HepG2 (cell line): ENCODE results near the gene NTF3.

Source experiments
- CBX2 ChIP-seq, 2 experiments: fragments of 200-600 bp in 1 of 2; sonication (generic); formaldehyde crosslinking in 1 of 2; IDR thresholded peaks; 2 replicates each; pipeline versions ENCODE4 v1.7.0 to v1.8.1; 2018 to 2022; ENCODE audit warnings: low read depth in 2 of 2, low read length in 1 of 2, mild to moderate bottlenecking in 1 of 2, missing genetic modification reagents in 1 of 2
- ZFYVE20 ChIP-seq: sonication (generic); formaldehyde crosslinking; IDR thresholded peaks from 2 replicates; pipeline ENCODE4 v1.8.0; 2023; ENCODE audit warnings: low read depth, mild to moderate bottlenecking, moderate library complexity, missing genetic modification reagents, borderline replicate concordance

GRCh38 chr12:5407034-5407856, 24.7 kb upstream of the NTF3 start:
- TF ChIP-seq CBX2 (IDR thresholded peaks at IDR 0.05; ENCODE audit: low read depth, low read length), result no peak
- no peak for TF ChIP-seq CBX2 (CRISPR knock-in tag; IDR thresholded peaks at IDR 0.05; ENCODE audit: low read depth)
- no peak for TF ChIP-seq ZFYVE20 (CRISPR knock-in tag)
